ENCODE results near the gene ZNF543. TPM values are rescaled to one million over a fixed set of nuclear protein-coding genes. Genes with fewer than 3 reads are reported as not detected.

The ZNF543 gene
- total RNA-seq, 8 experiments from 2014 or later, result 6.2 to 13.8 (median 10.1) TPM

GRCh38 chr19:57292547-57292946 lies 27.7 kb upstream of the ZNF543 start:
- WGBS, 10 experiments, result 44 to 100% (median 83%) methylated on average over 1 of the region's 1 CpG; no CpG with 5 or more reads in 1 of the 10 experiments
- ATAC-seq (replicated peaks in 6 of 8), result peak in 3 of 8 experiments; percentile 8 to 62 (median 53)
- Histone ChIP-seq H3K27ac (no peak overlapping the region), H3K4me1 (replicated peaks in 1 of 2) (no peaks in the 10 kb centered on the region), H3K4me3 (no peak overlapping the region)
- in situ Hi-C loops (cut with MboI; ENCODE audit: low pct_unique_long_range_greater_than_20kb in 2 of 9, low sequenced_read_pairs in 9 of 9, unreplicated experiment in 9 of 9), result no loop called here

GRCh38 chr19:57293719-57294118 lies 26.6 kb upstream of the ZNF543 start:
- no peaks in the 10 kb centered on the region for H3K4me1 ChIP-seq (replicated peaks in 1 of 2)
- in situ Hi-C loops (cut with MboI; ENCODE audit: low pct_unique_long_range_greater_than_20kb in 2 of 9, low sequenced_read_pairs in 9 of 9, unreplicated experiment in 9 of 9), result no loop called here
- ATAC-seq (replicated peaks in 6 of 8), result no peak
- no peak overlapping the region for H3K4me3 ChIP-seq
- H3K27ac ChIP-seq, result no peak overlapping the region
- 100% methylated on average over 1 of the region's 1 CpG; no CpG with 5 or more reads in 3 of the 10 experiments for WGBS, 10 experiments

GRCh38 chr19:57302020-57302465 lies 18.2 kb upstream of the ZNF543 start:
- H3K27ac ChIP-seq, result no peak overlapping the region
- no peaks in the 10 kb centered on the region for H3K4me1 ChIP-seq (replicated peaks in 1 of 2)
- in situ Hi-C loops (cut with MboI; ENCODE audit: low pct_unique_long_range_greater_than_20kb in 2 of 9, low sequenced_read_pairs in 9 of 9, unreplicated experiment in 9 of 9), result no loop called here
- WGBS, 10 experiments, result 50 to 100% (median 78%) methylated on average over 1 of the region's 1 CpG; no CpG with 5 or more reads in 6 of the 10 experiments
- peak in 7 of 8 experiments; percentile 29 to 96 (median 57) for ATAC-seq (replicated peaks in 6 of 8)
- no peak overlapping the region for H3K4me3 ChIP-seq

DNA sequence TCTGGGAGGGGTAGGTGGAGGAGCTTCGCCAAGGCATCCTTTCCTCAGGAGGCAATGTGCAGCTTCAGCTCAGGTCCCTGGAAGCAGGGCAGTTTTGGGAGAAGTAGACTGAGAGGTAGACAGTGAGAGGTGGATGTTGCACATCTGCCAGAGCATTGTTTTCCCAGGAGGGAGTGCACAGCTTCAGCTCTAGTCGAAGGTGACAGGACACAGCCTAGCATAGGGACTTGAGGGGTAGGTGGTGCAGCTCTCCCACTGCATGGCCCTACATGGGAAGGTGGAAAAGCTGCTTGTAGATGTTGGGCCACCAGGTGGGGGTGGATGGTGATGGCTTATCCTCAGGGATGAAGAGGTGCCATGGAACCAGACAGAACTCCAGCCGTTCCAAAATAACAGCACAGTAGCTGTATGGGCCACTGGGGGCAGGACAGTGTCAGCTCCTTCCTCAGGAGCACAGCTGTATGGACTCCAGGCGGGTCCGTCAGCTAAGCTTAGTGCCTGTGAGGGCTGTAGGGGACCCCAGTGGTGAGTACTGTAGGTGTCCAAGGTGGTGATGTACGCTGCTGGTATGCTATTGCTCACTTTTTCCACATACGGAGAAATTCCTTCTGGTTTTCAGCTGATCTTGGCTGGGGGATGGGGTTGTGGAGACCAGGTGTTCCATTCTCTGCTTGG lies 17.4 kb upstream of the ZNF543 start:
- 70 to 100% (median 93%) methylated on average over 1 to 3 of the region's 7 CpGs; no CpG with 5 or more reads in 5 of the 10 experiments for WGBS, 10 experiments
- in situ Hi-C loops (cut with MboI; ENCODE audit: low pct_unique_long_range_greater_than_20kb in 2 of 9, low sequenced_read_pairs in 9 of 9, unreplicated experiment in 9 of 9), result no loop called here
- no peaks in the 10 kb centered on the region for H3K4me1 ChIP-seq (replicated peaks in 1 of 2)
- no peak overlapping the region for H3K4me3 ChIP-seq
- ATAC-seq (replicated peaks in 6 of 8), result peak in 5 of 8 experiments; percentile 1 to 39 (median 13)
- H3K27ac ChIP-seq, result no peak overlapping the region

- H3K4me3 ChIP-seq, result no peak overlapping the region
- WGBS, 10 experiments, result 0 to 100% (median 40%) methylated on average over 1 of the region's 1 CpG; no CpG with 5 or more reads in 3 of the 10 experiments
- H3K4me1 ChIP-seq (replicated peaks in 1 of 2), result no peaks in the 10 kb centered on the region
- no peak for ATAC-seq (replicated peaks in 6 of 8)
- H3K27ac ChIP-seq, result no peak overlapping the region
- in situ Hi-C loops (cut with MboI; ENCODE audit: low pct_unique_long_range_greater_than_20kb in 2 of 9, low sequenced_read_pairs in 9 of 9, unreplicated experiment in 9 of 9), result no loop called here
Observed at GRCh38 chr19:57305056-57305455, 15.2 kb upstream of the ZNF543 start.

DNA sequence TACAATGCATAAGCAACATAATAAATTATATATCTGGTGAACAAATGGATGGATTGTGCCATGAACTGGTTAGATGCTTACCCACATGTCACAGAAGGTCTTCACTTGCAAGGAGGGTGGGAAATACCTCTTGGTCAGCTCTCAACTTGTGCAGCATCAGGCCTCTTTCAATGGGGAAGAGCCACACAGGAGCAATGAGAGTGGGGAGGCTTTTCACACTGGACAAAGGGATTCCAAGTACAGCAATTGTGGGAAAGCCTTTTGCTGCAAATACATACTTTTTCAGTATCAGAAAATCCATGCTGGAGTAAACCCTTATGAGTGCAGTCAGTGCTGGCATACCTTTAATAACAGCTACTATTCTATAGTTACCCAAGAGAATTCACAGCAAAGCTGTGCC lies 11.8 kb upstream of the ZNF543 start:
- Histone ChIP-seq H3K4me3 (no peak overlapping the region), H3K4me1 (replicated peaks in 1 of 2) (no peaks in the 10 kb centered on the region), H3K27ac (no peak overlapping the region)
- in situ Hi-C loops (cut with MboI; ENCODE audit: low pct_unique_long_range_greater_than_20kb in 2 of 9, low sequenced_read_pairs in 9 of 9, unreplicated experiment in 9 of 9), result no loop called here
- ATAC-seq (replicated peaks in 6 of 8), result peak in 1 of 8 experiments; percentile 5

DNA sequence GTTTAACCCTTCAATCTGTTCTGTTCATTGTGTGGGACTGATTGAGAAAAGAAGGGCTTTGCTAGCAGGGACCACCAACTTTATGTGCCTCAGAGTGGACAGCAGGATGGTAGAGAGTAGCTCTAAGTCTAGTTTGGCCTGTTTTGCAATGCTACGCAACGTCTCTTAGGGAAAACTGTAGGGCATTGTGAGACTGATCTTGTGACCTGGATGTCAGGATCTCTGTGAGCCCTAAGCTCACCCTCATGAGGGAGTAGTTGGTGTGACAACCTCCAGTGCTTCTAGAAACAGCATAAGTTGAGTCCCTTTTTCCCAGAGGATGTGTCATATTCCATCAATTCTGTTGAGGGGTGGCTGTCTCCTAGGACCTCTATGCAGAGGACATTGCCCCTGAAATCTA lies 9.5 kb upstream of the ZNF543 start:
- no peak overlapping the region for H3K4me3 ChIP-seq
- no peak overlapping the region for H3K27ac ChIP-seq
- ATAC-seq (replicated peaks in 6 of 8), result peak in 1 of 8 experiments; percentile 17
- 65 to 100% (median 79%) methylated on average over 2 of the region's 2 CpGs; no CpG with 5 or more reads in 6 of the 10 experiments for WGBS, 10 experiments
- in situ Hi-C loops (cut with MboI; ENCODE audit: low pct_unique_long_range_greater_than_20kb in 2 of 9, low sequenced_read_pairs in 9 of 9, unreplicated experiment in 9 of 9), result no loop called here
- no peaks in the 10 kb centered on the region for H3K4me1 ChIP-seq (replicated peaks in 1 of 2)

DNA sequence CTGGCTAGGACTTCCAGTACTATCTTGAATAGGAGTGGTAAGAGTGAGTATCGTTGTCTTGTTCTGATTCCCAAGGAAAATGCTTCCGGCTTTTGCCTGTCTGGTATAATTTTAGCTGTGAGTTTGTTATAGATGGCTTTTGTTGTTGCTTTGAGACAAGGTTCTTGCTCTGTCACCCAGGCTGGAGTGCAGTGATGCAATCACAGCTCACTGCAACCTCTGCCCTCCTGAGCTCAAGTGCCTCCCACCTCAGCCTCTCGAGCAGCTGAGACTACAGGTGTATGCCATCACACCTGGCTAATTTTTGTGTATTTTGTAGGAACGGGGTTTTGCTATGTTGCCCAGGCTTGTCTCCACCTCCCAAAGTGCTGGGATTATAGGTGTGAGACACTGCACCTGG lies 6.1 kb upstream of the ZNF543 start:
- in situ Hi-C loops (cut with MboI; ENCODE audit: low pct_unique_long_range_greater_than_20kb in 2 of 9, low sequenced_read_pairs in 9 of 9, unreplicated experiment in 9 of 9), result no loop called here
- peak in 1 of 8 experiments; percentile 37 for ATAC-seq (replicated peaks in 6 of 8)
- H3K4me3 ChIP-seq, result no peak overlapping the region
- 13 to 94% (median 49%) methylated on average over 1 to 4 of the region's 4 CpGs; no CpG with 5 or more reads in 3 of the 10 experiments for WGBS, 10 experiments
- H3K4me1 ChIP-seq (replicated peaks in 1 of 2), result no peaks in the 10 kb centered on the region
- H3K27ac ChIP-seq, result no peak overlapping the region

DNA sequence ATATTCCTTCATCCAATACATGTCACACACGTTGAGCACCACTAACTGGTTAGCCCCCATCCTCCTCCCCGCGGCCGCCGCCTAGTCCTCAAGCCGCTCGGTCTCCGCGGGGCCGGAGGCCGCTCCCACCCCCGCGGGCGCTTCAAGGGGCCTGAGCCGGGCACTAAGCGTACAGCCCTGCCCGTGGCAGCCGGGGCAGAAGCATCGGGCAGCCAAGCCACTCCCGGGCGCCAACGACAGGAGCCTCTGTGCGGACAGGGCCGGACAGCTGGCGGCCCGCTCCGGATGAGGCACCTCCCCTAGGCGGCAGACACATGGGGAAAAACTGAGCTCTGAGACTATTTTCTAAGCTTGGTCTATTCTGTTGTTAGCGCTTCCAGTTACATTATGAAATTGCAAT lies 2.8 kb upstream of the ZNF543 start:
- ATAC-seq (replicated peaks in 6 of 8), result peak in 2 of 8 experiments; percentile 2 to 3
- peaks cover 15 to 16% of the 10 kb centered on the region in 2 donors for H3K4me1 ChIP-seq (replicated peaks in 1 of 2)
- H3K4me3 ChIP-seq, result no peak overlapping the region
- WGBS, 10 experiments, result 0 to 80% (median 33%) methylated on average over 1 to 9 of the region's 29 CpGs; no CpG with 5 or more reads in 3 of the 10 experiments
- no peak overlapping the region for H3K27ac ChIP-seq
- in situ Hi-C loops (cut with MboI; ENCODE audit: low pct_unique_long_range_greater_than_20kb in 2 of 9, low sequenced_read_pairs in 9 of 9, unreplicated experiment in 9 of 9), result no loop called here

- WGBS, 10 experiments, result 0% methylated on average over 1 of the region's 1 CpG; no CpG with 5 or more reads in 8 of the 10 experiments
- in situ Hi-C loops (cut with MboI; ENCODE audit: low pct_unique_long_range_greater_than_20kb in 2 of 9, low sequenced_read_pairs in 9 of 9, unreplicated experiment in 9 of 9), result no loop called here
- Histone ChIP-seq H3K4me1 (replicated peaks in 1 of 2) (peaks cover 17 to 19% of the 10 kb centered on the region in 2 donors), H3K4me3 (peak overlapping the region; percentile 64 to 81 (median 72)), H3K27ac (peak overlapping the region; percentile 61 to 69)
- peak in 3 of 8 experiments; percentile 15 to 27 (median 21) for ATAC-seq (replicated peaks in 6 of 8)
Observed at GRCh38 chr19:57319869-57320179, 448 bp upstream of the ZNF543 start.

GRCh38 chr19:57321116-57321515 lies 844 bp downstream of the ZNF543 start:
- WGBS, 10 experiments, result 0 to 76% (median 43%) methylated on average over 1 to 8 of the region's 8 CpGs; no CpG with 5 or more reads in 1 of the 10 experiments
- Histone ChIP-seq H3K27ac (peak overlapping the region in 1 of 2 donors; percentile 82), H3K4me3 (peak overlapping the region; percentile 64 to 81 (median 72)), H3K4me1 (replicated peaks in 1 of 2) (peaks cover 17 to 19% of the 10 kb centered on the region in 2 donors)
- in situ Hi-C loops (cut with MboI; ENCODE audit: low pct_unique_long_range_greater_than_20kb in 2 of 9, low sequenced_read_pairs in 9 of 9, unreplicated experiment in 9 of 9), result no loop called here
- ATAC-seq (replicated peaks in 6 of 8), result no peak

GRCh38 chr19:57321751-57322150 lies 1.5 kb downstream of the ZNF543 start:
- Histone ChIP-seq H3K4me1 (replicated peaks in 1 of 2) (peaks cover 17 to 19% of the 10 kb centered on the region in 2 donors), H3K4me3 (peak overlapping the region; percentile 64 to 81 (median 72)), H3K27ac (no peak overlapping the region)
- no peak for ATAC-seq (replicated peaks in 6 of 8)
- 83 to 100% (median 100%) methylated on average over 1 to 3 of the region's 3 CpGs; no CpG with 5 or more reads in 5 of the 10 experiments for WGBS, 10 experiments
- in situ Hi-C loops (cut with MboI; ENCODE audit: low pct_unique_long_range_greater_than_20kb in 2 of 9, low sequenced_read_pairs in 9 of 9, unreplicated experiment in 9 of 9), result no loop called here

- ATAC-seq (replicated peaks in 6 of 8), result no peak
Observed at GRCh38 chr19:57324992-57325391, 4.7 kb downstream of the ZNF543 start.

GRCh38 chr19:57327993-57328392 lies 7.7 kb downstream of the ZNF543 start:
- no peaks in the 10 kb centered on the region for H3K4me1 ChIP-seq (replicated peaks in 1 of 2)
- in situ Hi-C loops (cut with MboI; ENCODE audit: low pct_unique_long_range_greater_than_20kb in 2 of 9, low sequenced_read_pairs in 9 of 9, unreplicated experiment in 9 of 9), result no loop called here

More at GRCh38 chr19:57324992-57325391, 4.7 kb downstream of the ZNF543 start:
- Histone ChIP-seq H3K4me3 (no peak overlapping the region), H3K4me1 (replicated peaks in 1 of 2) (peaks cover 15 to 17% of the 10 kb centered on the region in 2 donors), H3K27ac (no peak overlapping the region)
- in situ Hi-C loops (cut with MboI; ENCODE audit: low pct_unique_long_range_greater_than_20kb in 2 of 9, low sequenced_read_pairs in 9 of 9, unreplicated experiment in 9 of 9), result no loop called here

More at GRCh38 chr19:57327993-57328392, 7.7 kb downstream of the ZNF543 start:
- 88 to 100% (median 100%) methylated on average over 1 to 5 of the region's 8 CpGs; no CpG with 5 or more reads in 1 of the 10 experiments for WGBS, 10 experiments
- Histone ChIP-seq H3K27ac (no peak overlapping the region), H3K4me3 (no peak overlapping the region)
- no peak for ATAC-seq (replicated peaks in 6 of 8)

Measured in motor neuron (in vitro differentiated cells).